Epithelial cell of prostate (primary cell): ENCODE data around the gene SPATA46.
"Not testable (repeated sequence)": the region's sequence is repeated elsewhere in the genome, so short reads cannot be mapped to it uniquely, and the experiment has no call there.

Experiments used
- DNase-seq: peaks from one replicate; pipeline ENCODE4 v3.0.0-alpha.2; 2011; ENCODE audit warnings: low read depth, low spot score
- H3K27ac ChIP-seq: fragments of 450-650 bp; 2 replicates; pipeline ENCODE4 v1.5.1; 2017; ENCODE audit warnings: mild to moderate bottlenecking

SPATA46 gene

DNA sequence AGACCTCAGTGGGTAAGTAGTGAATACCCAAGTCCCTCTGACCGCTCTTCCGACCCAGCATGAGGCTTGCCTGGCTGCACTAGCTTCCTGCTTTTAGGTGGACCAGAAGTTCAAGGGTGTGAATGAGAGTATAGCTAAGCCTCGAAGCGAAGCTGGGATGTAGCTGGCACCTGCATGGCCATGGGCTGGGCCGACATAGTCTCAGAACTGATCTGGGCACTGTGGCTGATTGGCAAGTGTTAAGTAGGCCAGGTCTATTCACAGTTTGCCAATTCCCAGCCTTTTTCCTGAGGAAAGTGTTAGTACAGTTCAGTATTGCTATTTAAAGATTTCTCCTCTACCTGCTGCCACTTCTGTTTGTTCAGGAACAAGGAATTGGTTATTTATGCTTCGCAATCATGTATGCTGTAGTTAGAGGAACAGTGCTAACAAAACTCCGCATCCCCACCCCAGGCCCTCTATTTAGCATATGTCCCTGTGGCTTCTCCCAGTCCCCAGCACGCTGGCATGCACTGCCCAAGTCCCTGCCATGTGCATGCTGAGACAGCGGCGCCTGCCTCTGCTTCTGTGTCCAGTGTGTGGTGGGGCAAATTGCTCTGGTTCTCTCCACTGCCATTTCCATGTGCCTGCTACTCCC, 16.3 kb downstream of the SPATA46 start:
- no peak overlapping the region for H3K27ac ChIP-seq
- no peak for DNase-seq

DNA sequence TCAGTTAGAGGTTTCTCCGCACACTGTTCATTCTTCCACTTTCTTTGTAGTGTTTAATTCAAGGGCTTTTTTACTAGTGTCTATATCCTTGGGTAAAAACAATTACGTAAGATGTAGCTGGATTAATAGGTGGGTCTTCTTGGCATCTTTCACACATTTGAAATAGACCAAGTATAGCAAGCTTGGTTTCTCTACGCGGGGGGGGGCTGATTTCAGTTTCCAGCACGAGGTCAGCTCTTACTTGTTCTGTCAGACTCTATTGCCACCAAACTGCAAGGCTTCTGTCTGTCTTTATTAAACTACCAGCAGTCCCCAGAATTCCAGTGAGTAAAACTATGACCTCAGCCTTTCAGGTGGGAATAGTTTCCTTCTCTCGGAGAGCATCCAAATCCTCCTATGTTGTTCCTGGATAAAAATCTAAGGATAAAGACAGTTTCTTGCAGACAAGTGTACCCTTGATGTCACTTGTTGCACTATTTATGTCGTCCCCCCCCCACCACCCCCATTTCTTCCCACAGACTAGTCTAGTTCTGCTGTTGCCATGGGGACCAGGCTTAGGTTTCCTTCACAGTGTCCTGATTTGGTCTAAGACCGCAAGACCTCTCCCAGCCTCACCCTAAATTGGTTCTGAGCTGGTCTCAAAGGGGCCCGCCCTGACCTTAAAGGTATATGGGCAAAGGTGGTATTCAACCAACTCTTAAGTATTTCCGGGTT, 17.0 kb downstream of the SPATA46 start:
- no peak overlapping the region for H3K27ac ChIP-seq
- no peak for DNase-seq

DNA sequence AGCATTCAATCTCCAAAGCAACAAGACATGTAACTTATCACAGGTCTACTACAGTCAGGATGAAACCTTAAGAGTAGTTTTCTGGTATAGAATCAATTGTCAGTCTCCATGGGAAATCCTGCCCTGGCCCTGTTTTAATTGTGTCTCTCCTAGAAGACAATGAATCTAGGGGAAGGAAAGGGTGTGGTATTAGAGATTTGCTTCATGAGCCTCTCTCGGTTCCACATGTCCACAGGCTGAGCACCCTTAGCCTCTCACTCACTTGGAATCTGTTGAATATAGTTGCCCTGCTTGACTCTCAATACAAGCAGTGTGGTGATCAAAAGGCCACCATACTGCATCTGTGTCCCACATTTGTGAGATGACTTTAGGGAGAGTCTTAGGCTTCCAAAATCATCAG, 17.7 kb downstream of the SPATA46 start:
- no peak overlapping the region for H3K27ac ChIP-seq
- no peak for DNase-seq

DNA sequence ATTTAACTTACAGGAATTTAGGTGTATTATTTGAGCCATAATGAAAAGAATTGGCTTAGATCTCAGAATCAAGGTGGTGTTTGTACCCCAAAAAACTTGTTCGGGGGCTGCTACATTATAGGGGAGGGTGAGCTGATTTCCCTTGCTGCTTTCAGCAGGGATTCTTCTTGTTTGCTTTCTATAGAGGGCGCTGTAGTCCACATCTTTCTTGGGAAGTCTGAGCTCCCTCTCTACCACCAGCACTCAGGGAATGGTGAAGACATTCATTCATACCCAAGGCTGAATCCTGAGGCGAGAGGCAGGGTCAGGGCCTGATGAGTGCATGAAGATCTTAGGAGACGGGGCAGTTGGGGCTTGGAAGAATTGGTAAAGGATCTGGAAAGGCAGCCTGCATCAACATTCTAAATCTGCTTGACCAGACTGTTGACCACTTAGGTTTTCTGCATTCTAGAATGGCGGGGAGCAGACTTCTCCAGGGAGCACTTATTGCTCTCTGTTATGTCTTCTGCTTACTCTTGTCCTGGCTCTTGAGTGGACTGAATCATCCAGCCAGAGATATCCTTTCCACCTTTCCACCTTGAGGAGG, 18.9 kb downstream of the SPATA46 start:
- no peak overlapping the region for H3K27ac ChIP-seq
- no peak for DNase-seq

DNA sequence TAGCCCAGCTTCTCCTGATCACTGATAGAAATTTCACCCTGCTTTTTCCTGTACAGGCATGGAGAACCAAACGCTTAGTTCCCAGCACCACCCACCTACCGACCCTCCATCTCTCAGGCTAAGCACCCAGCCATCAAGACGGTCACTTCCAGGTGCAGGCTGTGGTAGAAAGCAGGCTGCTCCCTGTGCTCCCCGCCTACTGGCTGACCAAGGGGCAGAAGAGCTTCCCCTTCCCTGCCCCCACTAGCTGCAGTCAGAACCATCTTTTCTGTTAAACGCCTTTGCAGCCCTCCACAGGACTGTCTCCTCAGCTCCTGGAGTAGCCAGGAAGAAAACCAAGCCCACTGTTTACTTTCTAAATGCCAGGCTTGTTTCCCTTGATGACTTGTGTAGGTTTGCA, 23.0 kb downstream of the SPATA46 start:
- H3K27ac ChIP-seq: no peak overlapping the region
- DNase-seq: no peak

DNA sequence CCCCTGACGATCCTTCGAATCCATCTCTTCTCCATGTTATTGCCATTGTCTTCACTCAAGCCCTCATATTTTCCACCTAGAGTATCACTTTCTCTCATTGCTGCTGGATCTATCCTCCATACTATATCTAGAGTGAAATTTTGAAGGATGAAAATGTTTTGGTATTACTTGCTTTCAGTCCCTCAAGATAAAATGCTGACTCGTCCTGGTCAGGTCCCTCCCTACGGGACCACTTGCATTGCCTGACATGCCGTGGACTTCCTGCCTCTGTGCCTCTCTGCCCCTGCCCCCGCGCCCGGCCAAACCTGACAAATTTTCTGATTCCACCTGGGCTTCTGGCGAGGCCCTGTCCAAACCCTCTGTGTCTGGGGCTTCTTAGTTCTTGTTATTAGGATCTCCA, 23.6 kb downstream of the SPATA46 start:
- DNase-seq: no peak
- H3K27ac ChIP-seq: no peak overlapping the region

DNA sequence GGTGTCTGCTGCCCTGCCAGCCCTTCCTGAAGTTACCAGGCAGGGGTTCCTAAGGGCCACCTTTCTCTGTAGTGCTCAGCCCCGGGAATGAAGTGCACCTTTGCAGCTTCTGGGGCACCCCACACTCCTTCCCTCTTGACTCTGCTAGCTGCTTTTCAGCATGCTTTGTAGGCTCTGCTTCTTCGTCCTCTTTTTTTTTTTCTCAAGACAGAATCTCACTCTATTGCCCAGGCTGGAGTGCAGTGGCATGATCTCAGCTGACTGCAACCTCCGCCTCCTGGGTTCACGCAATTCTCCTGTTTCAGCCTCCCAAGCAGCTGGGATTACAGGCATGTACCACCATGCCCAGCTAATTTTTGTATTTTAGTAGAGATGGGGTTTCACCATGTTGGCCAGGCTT, 24.8 kb downstream of the SPATA46 start:
- not testable (repeated sequence) for DNase-seq, H3K27ac ChIP-seq

DNA sequence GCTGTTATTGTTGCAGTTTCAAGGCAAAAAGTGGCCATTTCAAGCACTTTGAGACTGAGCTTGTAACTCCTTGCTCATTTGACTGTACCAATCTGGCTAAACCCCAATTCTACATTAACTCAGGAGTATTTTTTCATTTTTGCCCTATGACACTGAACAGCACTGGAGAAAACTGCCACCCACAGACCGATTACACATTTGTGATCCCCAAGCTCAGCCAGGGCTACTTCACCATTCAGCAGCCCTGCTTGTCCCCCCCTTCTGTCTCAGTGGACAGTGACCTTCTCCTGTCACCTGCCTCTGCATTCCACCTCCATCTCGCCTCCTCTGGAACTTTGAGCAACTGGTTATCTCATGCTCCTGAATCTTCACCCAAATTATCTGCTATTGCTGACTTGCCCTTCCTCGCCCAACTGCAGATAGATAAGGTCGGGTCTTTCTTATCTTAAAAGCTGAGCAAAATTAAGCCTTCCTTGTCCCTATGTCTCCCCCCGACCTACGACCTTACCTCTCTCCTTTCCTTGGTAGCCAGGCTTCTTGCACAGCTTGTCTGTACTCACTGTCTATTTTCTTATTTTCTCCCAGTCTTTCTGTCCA, 25.3 kb downstream of the SPATA46 start:
- no peak overlapping the region for H3K27ac ChIP-seq
- DNase-seq: no peak

DNA sequence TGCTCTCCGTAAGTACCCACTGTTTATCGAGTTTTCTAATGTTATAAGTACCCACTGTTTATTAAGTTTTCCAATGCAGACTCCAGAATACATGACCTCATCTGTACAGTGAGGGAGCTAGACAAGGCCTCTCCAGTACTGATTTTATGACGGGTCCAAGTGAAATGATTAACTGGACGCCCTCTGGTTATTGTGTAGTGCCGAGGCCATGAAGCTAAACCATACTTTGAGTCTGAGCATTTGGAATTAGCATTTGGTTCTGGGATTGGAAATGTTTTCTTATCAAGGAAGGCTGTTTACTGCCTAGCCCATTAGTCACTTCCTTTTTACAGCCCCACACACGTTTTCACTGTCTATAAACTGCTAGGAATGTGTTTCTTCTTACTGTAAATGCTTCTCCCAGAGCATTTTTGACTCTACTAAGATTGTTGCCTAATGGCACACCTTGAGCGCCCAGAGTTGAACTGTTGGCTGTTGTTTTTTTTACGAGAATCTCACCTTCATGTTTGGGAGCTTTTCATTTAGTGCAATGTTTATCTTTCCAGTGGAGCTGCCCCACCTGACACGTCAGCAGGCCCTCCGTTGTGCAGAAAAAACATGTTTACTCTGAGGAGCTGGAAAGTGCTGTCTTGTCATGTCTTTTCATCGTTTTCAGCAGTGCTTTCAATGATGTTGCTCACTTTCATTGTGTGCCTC, 26.9 kb downstream of the SPATA46 start:
- H3K27ac ChIP-seq: peak overlapping the region; percentile 94
- peak; percentile 82 for DNase-seq

DNA sequence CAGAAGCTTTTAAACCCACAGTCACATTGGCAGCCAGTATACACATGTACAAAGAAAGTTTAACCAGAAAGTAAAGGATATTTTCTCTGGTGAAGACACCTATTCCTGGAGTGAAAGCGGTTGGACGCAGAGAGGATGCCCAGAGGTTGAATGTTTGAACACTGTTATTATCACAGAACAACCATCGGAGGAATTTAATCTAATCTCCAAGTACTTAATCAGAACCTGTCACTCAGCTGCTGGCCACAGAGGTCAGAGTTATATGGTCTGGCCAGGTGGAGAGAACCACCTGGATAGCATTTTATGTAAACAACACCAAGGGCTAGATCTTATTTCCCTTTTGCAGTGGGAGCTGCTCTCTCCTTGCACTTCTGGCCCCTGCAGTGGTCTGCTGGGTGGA, 29.4 kb downstream of the SPATA46 start:
- DNase-seq: no peak
- no peak overlapping the region for H3K27ac ChIP-seq

DNA sequence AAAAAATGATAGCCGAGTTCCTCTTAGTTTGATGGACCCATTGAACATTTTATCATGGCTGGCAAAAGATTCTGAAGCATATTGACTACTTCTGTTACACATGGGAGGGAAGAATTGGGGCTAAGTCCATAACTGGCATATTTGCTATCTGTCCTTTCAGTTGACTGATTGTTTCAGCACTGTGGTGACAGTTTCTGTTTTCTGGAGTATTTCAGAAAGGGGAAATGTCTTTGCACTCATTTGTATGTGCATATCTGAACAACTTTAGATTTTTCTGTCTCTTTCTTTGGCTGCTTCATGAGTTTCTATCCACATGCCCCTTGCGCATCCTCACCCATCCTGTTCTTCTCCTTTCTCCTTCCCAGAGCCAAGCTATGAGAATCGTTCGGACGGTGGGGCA, 33.2 kb downstream of the SPATA46 start:
- DNase-seq: no peak
- no peak overlapping the region for H3K27ac ChIP-seq

DNA sequence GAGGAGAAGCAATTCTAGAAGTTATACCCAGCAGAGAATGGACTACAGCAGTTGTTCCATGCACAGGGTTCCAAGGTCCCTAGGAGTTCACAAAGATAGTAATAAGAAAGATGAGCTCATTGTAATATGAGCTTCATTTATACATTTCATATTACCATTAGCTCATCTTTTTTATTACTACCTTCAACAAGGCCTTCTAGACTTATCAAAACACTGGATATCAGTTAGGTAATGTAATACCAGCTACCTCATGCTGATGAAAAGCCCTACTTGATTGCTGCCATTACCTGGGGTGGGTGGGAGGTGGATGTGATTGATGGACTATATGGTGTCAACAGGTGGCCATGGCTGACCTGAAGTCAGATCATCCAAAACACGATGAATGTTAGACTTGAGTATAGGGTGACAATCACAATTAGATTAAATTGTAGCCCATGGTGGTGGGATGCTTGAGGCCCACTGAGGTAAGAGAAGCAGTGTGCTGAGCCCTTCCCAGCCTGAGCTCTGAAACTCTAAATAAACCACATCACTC, 34.1 kb downstream of the SPATA46 start:
- H3K27ac ChIP-seq: no peak overlapping the region
- DNase-seq: no peak

DNA sequence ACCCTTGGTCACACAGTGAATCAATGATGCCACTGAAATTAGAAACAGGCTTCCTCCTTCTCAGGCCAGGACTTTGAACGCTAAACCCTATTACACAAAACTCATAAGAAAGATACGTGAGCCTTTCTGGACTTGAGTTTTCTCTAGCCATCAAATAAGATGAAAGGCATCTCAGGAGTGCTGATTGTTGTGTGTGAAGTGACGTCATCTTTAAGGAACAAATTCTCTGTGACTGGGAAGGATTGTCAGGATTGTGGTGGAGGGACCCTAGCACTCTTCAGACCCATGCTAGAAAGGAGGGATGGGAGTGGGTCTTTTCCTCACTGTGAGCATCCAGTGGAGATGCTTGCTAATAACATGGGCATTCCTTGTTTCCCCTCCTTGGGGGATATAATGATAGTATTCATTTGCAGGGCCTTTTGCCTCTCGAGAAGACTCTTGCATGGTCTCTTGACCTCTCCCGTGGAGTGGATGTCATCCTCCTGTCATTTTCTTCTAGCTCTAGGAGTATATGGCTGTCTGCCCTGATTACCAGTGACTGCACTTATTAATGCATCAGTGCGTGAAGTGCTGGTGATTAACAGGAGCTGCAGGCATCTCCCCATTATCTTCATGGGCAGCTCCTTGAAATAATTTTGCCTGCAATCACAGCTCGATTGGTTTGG, 39.9 kb downstream of the SPATA46 start:
- DNase-seq: no peak
- H3K27ac ChIP-seq: no peak overlapping the region

DNA sequence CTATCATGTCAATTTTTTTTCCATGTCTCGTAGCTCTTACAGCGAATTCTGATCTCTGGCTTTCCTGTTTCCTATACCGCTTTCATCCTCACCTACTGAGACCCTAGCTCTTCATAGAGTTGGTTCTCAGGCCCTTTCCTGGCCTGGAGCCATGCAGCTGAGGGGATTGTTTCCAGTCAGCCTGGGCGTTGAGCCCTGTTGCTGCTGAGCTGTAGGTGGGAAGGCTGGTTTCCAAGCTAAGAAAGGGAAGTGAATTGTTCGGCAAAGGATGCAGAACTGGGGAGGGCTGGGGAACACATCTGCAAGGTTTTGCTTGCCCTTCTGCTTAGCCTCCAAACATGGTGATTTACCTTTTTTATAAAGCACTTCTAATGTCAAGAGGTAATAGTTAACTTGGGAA, 41.5 kb downstream of the SPATA46 start:
- no peak overlapping the region for H3K27ac ChIP-seq

DNA sequence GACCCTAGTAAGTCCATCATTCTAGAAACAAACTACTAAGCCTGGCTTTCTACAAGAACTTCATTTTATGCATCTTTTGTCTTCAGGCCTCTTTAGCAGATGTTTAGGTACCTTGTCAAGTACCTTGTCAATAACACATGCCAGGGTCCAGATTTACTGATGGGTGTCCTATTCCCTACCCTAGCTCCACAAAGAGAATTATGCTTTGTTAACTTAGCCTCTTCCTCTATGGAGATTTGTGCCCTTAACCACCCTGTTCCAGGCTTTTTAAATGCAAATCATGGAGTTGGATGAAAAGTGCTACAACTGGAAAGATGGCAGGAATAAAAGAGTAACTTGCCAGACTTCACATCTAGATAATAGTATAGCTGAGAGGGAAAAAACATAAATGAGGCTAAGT, 42.7 kb downstream of the SPATA46 start:
- no peak overlapping the region for H3K27ac ChIP-seq
- DNase-seq: no peak

More for the DNA sequence above, 41.5 kb downstream of the SPATA46 start:
- DNase-seq: no peak

DNA sequence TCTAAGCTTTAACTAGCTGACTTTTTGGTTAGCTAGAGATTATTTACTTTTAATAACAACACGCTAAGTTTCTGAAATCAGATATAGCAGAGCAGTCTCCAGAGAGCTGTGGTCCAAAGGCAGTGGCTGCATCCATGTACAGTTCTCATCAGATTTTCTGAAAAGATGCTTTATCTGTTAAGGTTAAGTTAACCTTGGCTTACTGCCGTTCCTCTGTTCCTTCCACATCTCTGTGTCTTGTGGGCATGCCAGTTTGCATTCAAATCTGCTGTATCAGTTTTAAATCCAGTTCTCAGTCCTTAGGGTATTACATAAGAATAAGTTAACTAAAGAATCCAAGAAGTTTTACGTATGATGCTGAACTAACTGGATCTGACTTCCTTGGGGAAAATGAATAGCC, 46.8 kb downstream of the SPATA46 start:
- DNase-seq: no peak
- H3K27ac ChIP-seq: no peak overlapping the region

DNA sequence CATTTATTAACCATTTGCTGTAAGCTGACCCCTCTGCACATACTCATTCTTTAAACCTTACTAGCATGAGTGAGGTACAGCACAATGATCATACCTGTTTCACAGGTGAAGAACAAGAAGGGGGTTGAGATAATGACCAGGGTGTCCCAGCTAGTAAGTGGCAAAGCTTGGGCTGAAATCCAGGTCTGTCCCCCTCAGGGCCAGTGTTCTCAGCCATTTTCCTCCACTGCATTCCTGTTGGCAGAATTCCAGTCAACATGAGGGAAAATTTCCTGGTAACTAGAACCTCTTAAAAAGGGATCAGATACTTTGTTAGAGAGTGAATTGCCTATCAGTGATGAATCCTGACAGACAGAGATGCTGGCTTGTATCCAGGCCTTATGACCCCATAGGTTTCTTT, 48.1 kb downstream of the SPATA46 start:
- DNase-seq: no peak
- no peak overlapping the region for H3K27ac ChIP-seq

DNA sequence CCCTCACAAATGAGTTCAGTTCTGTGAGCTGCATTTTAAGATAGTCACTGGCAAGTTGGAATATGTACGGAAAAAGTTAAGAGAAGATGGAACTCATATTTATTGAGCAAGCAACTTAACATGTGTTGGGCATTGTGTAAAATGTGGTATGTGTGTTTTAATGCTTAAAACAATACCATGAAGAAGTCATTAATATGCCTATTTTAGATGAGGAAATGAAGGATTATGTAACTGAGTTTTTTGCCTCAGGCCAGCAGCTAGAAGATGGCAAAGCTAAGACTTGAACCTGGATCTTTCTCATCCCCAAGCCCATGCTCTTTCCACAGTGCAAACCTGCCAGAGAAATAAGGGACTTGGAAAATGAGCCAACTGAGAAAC, 48.9 kb downstream of the SPATA46 start:
- DNase-seq: no peak
- H3K27ac ChIP-seq: peak overlapping the region; percentile 17

DNA sequence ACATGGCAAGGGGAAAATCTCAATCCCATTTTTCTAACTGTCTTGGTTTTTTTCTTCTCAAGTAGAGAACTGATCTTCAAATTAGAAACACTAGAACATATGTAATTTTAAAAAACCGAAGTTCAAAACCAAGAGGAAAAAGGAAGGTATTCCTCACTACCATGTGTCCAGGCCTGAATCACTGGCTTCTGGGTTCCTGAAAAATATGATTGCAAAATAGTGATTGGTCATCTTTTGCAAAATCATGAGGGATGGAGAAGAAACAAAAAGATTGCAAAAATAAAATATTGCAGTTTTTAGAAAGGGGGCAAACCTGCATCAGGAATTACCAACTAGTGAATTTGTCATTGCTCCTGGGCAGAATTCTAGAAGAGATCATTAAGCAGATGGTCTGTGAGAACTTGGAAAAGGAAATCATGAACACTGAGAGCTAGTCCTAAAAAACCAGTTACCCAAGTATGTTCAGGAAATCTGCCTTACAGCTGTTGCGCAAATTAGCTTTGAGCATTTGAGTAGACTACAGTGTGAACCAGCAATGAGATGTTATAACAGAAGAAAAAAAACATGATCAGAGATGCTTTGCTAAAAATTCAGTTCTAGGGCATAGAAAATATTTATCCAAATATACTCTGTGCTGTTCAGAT, 49.4 kb downstream of the SPATA46 start:
- no peak for DNase-seq
- H3K27ac ChIP-seq: peak overlapping the region; percentile 17

DNA sequence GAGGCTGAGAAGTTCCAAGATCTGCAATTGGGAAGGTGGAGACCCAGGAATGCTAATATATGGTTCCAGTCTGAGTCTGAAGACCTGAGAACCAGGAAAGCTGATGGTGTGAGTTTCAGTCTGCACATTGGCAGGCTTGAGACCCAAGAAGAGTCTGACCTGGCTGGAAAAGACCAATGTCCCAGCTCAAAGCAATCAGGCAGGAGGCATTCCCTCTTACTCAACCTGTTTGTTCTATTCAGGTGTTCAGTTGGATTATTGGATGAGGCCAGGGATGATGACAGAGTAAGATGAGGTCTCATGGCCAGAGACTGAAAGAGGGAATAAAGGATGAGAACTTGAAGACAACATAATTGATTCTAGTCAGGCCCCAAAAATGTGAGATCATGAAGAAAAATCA, 50.1 kb downstream of the SPATA46 start:
- H3K27ac ChIP-seq: no peak overlapping the region
- no peak for DNase-seq
